HG03060 (cell line): ENCODE data around the gene SH3PXD2B.
"Not testable (repeated sequence)": the region's sequence is repeated elsewhere in the genome, so short reads cannot be mapped to it uniquely, and the experiment has no call there.

Source experiments
- ATAC-seq: cut with Tn5 transposase; IDR thresholded peaks from one replicate; pipeline ENCODE4 v1.9.1; 2021; ENCODE audit warnings: low read depth, moderate number of reproducible peaks; ENCODE audit not compliant: unreplicated experiment

The SH3PXD2B gene

DNA sequence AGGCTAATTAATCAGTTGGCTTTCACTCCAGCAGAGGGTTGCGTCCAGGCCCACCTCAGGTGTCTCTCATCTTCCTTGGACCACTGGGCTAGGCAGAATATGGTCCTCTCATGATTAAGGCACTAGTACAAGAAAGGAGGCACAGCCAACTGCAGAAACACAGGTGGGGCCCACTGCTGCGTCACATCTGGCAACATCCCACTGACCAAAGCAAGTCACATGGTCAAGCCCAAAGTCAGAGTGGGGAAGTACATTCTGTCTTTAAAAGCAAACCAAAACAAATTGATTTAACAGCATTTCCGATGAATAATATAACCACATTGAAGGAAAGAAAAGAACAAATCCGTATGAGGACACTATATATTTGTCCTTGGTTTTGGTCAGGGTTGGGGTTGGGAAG, 142.7 kb downstream of the SH3PXD2B start:
- ATAC-seq: no peak

DNA sequence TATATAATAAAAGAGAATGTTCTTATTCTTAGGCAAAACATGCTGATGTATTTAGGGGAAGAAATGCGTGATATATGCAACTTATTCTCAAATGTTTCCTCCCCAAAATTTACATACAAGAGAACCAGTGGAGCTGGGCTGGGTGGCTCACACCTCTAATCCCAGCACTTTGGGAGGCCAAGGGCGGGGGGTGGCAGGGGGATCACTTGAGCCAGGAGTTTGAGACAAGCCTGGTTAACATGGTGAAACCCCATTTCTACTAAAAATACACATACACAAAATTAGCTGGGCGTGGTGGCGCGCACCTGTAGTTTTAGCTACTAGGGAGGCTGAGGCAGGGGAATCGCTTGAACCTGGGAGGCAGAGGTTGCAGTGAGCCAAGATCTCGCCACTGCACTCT, 143.3 kb downstream of the SH3PXD2B start:
- no peak for ATAC-seq

DNA sequence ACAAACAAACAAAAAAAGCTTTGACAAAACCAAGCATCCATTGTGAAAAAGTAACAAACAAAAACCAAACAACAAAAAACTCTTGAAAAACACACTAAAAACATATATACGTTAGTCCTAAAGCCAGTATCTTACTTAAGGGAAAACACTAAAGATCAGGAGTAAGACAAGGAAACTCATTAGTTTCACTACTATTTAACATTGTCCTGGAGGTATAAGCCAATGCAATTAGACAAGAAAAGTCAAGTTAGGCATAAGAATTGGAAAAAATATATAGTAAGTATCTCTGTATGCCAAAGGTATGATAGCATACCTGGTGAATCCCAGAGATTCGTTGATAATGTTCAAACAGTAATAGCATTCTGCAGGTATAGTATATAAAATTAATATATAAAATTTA, 148.9 kb downstream of the SH3PXD2B start:
- ATAC-seq: no peak

DNA sequence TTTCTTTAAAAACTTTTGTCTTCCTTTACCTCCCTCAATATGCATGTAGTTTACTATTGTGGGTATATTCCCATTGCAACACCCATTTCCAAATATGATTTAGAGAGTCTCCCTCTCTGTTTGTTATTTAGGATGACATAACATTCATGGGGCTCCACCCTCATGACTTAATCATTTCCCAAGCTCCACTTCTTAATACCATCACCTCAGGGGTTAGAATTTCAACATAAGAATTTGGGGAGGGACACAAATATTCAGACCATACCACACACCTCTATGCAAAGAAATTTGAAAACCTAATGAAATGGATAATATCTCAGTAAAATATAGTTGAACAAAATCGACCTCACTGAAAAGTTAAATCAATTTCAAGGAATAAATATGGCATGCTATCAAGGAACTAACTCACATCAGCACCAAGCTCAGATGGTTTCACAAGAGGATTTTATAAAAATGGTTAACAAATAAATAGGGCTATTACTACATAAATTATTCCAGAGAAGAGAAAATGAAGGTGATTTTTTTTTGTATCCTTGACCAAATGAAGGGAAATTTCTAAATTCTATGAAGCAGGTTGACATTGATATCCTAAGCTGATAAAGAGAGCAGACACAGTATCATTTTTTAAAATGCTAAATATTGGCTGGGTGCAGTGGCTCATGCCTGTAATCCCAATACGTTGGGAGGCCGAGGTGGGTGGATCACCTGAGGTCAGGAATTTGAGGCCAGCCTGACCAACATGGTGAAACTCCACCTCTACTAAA, 150.6 kb downstream of the SH3PXD2B start:
- ATAC-seq: no peak

DNA sequence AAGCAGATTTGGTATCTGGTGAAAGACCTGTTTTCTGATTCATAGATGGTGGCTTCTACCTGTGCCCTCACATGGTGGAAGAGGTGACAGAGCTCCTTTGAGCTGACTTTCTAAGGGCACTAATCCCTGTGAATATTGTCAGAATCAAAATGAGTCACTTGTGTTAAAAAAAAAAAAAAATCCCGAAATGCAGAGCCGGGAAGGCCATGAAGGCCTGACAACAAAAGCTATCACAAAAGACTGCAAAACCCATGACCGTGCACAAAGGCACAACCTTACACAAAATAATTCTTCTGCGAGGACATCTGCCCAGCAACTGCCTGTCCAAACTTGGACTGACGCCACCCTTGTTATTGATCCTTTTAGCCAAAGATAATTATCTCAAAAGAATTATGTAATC, 151.2 kb downstream of the SH3PXD2B start:
- no peak for ATAC-seq

DNA sequence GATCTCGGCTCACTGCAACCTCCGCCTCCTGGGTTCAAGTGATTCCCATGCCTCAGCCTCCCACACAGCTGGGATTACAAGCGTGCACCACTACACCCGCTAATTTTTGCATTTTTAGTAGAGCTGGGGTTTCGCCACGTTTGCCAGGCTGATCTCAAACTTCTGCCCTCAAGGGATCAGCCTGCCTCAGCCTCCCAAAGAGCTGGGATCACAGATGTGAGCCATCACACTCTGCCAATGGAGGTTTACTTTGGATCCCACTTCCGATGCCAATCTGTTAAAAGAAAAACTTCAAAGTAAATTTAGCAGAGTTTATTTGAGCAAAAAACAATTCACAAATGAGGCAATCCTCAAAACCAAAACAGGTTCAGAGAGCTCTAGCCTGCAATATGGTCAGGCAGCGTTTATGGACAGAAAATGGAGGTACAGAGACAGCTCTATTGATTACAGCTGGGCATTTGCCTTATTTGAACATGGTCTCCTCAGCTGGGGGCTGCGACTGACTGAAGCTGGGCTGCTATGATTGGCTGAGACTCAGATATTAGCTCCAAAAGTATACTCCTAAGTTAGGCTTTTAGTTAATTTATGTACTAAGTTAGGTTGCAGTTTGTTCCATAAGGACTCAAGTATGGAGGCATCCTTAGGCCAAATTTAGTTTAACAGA, 152.1 kb downstream of the SH3PXD2B start:
- no peak for ATAC-seq

DNA sequence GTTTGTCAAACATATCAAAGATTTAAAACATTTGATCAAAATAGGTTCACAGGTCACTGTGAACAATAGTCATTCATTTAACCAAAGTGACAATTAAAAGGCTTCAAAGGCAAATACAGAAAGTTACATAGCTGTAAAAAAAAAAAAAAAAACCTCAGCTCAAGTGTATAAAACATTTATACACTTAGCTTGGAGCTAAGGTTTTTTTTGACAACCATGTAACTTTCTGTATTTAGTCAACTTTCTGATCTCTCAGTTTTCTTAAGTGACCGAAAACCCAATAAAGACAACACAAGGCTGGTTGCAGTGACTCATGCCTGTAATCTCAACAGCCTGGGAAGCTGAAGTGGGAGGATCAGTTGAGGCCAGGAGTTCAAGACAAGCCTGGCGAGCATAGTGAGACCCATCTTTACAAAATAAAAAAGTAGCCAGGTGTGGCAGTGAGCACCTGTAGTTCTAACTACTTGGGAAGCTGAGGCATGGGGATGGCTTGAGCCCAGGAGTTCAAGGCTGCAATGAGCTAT, 154.3 kb downstream of the SH3PXD2B start:
- no peak for ATAC-seq

DNA sequence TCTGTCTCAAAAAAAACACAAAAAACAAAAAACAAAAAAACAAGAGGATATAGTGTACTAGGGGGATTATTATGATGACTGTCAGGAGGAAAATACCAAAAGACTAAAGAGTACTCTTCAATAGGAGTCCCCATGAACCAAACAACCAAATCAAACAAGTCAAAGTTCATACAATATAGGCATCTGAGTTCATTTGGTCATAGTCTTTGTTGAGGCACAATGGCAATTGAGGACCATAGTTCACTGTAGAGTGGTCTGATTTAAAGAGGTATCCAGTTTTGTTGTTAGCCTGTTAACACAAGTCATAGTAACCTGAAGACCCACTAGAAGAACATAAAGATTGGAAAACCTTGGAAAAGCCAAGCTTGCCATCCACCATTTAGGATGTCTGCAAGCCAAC, 159.5 kb downstream of the SH3PXD2B start:
- no peak for ATAC-seq

DNA sequence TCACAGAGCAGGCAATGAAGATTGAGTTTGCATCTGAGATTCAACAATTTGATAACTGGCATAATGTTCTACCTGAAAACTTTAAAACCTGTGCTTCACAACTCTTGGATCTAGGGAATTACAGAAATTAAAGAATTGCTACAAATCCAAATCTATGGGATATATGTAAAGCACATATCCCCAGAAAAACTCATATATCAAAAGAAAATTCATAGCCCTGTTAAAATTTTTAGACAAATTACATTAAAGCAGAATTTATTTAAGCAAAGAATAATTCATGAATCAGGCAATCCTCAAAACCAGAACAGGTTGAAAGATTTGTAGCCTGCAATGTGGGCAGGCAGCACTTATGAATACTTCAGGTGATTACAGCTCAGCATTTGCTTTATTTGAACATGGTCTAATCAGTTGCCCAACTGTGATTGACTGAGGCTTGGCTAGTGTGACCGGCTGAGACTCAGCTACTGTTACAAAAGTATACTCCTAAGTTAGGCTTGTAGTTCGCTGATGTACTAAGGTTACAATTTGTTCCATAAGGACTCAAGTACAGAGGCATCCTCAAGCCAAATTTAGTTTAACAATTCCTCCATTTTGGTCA, 160.5 kb downstream of the SH3PXD2B start:
- ATAC-seq: no peak

DNA sequence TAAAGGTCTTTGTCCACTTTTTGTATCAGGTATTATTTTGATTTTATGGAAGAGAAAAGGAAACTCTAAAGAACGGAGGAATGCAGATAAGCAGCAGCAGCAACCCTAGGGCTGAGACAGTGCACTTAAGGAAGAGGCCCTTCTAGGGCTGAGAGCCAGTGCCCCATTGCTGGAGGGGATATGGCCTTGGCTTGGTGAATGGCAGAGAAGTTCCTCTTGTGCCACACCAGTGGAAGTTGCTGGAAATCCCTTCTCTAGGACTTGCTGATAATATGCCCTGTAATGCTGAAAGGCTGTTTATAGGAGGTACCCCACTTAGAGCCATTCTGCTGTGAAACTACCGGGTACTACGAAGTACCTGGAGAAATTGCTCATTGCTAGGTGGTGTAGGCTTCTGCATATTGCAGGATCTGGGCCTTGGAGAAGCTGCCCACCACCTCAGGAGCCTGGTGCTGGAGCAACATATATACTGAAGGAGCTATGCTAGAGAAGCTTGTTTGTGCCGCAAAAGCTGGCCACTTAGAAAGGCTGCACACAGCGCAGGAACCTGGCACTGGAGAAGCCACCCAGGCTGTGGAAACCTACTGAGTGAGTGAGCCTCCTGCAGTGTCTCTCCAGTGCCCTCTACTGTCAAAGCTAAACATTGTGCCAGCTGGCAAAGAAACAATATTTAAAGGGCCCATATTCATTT, 161.1 kb downstream of the SH3PXD2B start:
- peak; percentile 67 for ATAC-seq

DNA sequence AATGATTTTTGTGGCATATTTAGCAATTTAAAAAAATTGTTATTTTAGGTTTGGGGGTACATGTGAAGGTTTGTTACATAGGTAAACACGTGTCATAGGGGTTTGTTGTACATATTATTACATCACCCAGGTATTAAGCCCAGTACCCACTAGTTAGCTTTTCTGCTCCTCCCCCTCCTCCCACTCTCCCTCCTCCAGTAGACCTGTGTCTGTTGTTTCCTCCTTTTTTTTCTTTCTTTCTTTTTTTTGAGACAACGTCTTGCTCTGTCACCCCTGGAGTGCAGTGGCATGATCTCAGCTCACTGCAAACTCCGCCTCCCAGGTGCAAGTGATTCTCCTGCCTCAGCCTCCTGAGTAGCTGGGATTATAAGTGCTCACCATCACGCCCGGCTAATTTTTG, 162.5 kb downstream of the SH3PXD2B start:
- ATAC-seq: not testable (repeated sequence)

DNA sequence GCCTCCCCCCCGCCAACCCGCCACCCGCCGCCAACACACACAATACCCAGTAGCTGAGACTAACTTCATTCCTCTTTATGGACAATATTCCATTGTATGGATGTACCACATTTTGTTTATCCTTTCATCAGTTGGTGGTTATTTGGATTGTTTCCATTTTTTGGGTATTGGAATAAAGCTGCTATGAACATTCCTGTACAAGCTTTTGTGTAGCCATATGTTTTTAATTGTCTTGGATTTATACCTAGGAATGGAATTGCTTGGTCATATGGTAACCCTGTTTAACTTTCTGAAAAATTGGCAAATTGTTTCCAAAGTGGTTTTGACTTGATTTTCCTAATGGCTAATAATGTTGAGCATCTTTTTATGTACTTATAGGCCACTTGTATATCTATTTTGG, 165.9 kb downstream of the SH3PXD2B start:
- ATAC-seq: no peak

DNA sequence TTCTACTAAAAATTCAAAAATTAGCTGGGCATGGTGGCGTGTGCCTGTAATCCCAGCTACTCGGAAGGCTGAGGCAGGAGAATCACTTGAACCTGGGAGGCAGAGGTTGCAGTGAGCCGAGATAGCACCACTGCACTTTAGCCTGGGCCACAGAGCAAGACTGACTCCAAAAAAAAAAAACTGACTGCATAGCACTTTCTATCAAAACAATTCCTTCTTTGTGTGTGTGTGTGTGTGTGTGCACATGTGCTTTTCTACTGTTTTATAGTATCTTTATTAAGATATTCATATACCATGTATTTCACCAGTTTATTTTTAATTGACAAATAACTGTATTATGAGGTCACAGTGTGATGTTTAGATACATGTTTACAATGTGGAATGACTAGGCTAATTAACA, 167.2 kb downstream of the SH3PXD2B start:
- ATAC-seq: not testable (repeated sequence)

DNA sequence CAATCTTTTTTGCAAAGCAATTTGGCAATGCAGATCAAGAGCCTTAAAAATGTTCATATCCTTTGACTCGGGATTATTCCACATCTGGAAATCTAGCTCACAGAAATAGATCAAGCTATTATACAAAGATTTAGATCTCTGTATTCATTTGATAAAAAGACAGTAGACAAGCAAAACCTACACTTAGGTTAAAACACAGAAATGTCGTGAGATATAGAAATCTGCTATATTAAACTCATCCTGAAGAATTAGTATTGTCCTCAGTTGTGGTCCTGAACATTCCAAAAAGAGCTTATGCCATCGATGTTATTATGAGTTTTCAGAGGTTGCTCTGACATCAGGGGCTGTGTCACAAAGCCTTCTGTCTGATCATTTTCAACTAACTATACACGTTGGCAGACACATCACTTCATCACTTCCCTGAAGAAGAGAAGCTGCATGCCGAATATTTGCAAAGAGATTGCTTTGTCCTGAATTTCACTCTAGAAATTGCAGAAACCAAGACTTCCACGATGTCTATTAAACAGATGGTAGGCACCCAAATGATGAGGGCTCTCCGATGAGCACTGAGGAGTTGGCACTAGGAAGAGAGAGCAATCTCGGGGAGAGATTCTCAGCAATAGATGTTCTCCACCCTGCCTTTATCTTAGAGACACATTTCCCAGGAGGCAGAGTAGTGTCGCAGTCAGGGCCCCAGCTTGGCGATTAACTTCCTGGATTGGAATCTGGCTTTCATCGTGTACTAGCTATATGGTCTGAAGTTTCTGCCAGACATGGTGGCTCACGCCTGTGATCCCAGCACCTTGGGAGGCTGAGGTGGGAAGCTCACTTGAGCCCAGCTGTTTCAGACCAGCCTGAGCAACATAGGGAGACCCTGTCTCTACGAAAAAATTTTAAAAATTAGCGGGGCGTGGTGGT, 168.8 kb downstream of the SH3PXD2B start:
- no peak for ATAC-seq

DNA sequence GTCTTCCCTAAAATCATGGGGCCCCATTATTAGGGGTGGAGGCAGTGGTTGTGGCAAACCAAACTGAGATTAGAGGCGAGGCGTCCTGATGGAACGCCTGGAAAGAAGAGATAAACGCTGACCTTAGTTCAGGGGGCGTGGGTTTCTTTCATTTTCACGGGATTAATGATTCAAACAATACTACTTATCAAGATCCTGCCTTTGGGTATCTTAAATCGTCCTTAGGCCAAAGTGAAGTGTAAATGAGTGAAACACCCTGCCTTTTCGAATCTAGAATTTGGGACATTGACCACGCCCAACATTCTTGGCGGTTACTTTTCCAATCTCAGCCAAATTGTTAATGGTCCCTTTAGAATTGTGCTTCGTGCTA, 169.7 kb downstream of the SH3PXD2B start:
- no peak for ATAC-seq

DNA sequence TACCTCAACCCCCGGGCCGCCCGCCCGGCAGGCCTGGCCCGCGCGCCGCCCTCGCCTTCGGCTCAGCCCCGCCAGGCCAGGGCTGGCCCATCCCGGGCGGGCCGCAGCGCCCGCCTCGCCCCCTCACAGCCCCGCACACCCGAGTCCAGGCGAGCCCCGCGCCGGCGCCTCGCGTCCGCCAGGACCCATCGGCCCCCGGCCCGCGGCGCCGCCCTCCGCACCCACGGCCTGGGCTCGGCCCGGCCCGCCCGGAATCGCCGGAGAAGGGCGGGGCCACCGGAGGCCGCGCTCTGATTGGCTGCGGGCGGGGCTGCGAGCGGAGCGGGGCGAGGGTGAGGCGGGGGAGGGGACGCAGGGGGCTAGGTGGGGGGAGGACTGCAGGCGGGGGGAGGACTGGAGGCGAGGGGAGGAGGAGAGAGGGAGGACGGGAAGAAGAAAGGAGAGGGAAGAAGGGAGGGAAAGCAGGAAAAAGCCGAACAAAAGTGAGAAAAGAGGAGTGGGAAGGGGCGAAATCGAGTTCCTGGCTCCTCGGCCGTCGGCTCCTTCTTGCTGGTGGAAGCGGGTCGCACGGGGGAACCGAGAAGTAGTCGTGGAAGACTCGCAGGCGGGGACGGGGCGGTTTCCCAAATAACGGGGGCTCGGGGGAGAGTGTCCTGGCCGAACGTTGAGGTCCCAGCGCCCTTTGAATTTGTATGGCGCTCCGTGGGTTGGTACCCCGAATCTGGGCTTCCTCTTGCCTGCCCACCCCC, 170.3 kb downstream of the SH3PXD2B start:
- peak; percentile 38 for ATAC-seq

DNA sequence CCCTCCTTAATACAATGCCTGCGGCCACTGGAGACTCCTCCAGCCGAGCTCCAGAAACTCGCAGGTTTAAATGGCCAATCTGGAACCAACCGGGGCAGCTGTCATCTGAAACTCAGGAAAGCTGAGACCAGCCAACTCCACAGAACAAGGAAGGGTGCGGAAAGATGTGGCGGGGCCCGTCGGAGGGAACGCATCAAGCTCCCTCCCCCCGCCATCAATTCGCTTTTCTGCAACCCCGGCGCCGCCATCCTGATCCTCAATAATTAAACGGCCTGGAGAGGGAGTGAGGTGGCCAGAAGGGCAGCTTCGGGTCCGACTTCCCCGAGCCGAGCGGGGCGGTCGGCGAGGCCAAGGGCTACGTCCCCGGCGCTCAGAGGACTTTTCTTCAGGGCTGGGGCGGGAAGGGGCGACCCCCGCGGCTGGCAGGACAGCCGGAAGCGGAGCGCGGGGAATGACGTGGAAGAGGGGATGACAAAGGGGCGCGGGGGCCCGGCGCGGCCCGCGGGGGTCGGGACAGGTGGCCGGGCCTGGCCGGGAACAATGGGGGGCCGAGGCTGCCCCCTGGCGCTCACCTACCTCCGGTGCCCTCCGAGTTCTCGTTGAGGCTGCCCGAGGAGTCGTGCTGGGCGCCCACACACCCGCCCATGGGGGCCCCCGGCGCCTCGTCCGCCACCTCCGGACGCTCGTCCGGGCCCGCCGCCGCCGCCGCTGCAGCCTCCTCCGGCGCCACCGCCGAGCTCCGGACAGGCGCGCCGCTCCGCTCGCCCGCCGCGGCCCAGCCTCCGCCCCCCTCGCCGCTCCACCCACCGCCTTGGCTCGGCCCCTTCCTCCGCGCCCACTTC, 171.1 kb downstream of the SH3PXD2B start, which contains the start of gene UBTD2:
Gene UBTD2, minus strand, starts transcription at position 745 of the 842 bp plus-strand sequence. Its CDS starts 99 bp downstream, at position 646.
- ATAC-seq: peak; percentile 68

DNA sequence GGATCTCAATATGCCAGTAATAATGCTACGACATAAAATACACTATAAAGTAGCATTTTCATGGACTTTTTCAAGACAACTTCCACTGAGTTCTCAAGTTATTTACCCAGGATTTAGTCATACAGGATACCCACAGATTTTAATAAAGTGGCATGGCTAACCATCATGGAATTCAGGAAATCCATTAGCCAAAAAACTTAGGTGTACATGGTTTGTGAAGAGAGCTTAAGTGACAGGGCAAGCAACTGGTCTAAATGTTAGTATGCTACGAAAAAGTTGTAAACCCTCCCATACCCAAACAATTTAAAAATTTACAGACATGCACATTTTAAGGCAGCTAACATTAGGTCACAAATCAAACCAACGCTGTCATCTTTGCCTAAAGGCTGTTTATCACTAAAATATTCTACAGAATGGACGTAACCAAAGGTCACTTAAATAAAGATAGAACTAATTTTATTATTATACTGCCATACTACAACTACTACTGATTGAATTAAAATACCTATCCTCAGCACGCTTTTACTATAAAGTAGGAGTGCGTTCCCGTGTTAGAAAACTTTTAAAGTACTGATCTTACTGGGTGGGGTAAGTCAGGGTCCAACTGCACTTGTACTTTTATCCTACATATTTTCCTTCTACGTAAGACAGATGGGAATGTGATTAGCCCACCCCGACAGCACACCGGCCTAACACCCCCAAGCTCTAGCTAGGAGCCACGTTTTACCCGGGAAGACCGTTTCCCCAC, 171.9 kb downstream of the SH3PXD2B start:
- no peak for ATAC-seq
